Cerebellar cortex (tissue), 1 donor: Measurements from ENCODE around the gene CYB561D2.
"Not testable (repeated sequence)": the region's sequence is repeated elsewhere in the genome, so short reads cannot be mapped to it uniquely, and the experiment has no call there.

Source experiments
- DNase-seq: peaks from one replicate; pipeline ENCODE4 v3.0.0-alpha.2; 2015; ENCODE audit warnings: low spot score

Gene CYB561D2, protein sequence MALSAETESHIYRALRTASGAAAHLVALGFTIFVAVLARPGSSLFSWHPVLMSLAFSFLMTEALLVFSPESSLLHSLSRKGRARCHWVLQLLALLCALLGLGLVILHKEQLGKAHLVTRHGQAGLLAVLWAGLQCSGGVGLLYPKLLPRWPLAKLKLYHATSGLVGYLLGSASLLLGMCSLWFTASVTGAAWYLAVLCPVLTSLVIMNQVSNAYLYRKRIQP

DNA sequence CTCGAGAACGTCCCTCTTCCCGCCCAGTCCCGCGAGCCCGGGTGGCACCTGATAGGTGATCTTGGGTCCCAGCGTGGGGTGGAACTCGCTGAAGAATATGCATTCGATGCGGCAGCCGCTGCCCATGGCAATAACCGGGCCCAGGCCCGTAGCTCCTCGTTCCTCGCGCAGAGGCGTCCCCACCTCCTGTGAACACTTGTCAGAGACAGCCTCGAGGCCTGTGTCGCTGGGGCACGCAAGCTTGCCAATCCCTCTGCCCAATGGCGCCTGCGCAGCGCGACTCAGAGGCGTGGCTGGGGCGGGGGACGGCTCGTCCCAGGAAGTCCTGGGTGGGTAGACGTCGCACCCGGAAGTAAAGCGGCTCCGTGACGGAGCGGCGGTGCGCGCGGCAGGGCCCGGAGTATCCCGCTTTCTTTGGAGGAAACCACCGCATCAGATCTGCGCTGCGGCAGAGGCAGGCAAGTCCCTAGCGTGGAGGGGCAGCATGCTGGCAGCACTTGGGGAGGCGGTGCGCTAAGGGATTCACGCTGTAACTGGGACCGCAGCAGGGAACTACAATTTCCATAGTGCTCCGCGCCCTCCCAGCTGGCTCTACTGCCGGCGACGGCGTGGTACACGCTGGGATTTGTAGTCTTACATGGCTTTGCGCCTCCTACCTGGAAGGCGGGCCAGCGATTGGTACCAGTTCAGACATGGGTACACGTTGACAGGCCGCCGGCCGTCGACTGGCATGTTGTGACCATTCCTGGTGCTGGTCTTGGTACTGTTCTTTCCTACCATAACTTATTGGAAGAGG is at the start of gene CYB561D2, which contains the start of gene NPRL2:
TSS of gene CYB561D2 (plus strand) at position 336 of the 796 bp plus-strand sequence. CDS start 572 bp downstream, outside the sequence.
TSS of gene NPRL2 (minus strand) at position 249 of the 796 bp plus-strand sequence. CDS start at position 126, 123 bp downstream.
- DNase-seq, result peak; percentile 96

DNA sequence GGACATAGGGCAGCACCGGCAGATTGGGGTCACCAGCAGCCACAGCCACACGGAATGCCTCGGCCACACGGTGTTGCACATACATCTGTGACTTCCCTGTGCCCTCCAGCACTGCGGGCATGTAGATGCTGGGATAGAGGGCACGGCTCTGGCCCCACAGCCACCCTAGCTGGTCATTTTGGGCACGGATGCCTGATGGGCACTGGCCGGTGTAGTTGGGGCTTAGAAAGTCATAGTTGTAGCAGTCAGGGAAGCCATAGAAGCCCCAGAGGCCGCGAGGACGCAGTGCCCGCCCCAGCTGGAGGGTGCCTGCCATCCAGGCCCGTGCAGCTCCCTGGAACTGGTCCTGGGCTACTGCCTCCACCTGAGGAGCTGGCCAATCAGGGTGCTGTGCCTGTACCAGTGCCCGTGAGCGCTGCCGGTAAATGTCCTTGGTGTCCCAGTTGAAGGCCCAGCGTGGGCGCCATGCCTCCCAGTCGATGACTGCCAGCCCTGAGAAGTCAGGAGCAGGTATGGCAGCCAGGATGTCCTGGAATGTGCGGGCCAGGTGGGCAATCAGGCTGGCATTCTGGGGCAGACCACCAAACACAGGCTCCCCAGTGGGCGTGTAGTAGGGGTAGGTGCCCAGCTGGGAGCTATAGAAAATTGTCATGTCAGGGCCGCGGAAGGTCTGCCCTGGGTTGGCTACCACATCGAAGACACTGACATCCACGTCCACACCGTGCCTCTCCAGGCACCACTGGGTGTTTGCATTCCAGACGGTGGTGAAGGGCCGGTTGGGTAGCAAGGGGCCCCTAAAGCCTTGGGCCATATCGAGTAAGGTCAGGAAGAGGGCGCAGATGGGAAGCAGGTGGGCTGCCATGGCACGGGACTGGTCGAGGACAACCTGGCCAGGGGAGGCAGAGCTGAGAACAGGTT is 48.3 kb upstream of the CYB561D2 start:
- no peak for DNase-seq

DNA sequence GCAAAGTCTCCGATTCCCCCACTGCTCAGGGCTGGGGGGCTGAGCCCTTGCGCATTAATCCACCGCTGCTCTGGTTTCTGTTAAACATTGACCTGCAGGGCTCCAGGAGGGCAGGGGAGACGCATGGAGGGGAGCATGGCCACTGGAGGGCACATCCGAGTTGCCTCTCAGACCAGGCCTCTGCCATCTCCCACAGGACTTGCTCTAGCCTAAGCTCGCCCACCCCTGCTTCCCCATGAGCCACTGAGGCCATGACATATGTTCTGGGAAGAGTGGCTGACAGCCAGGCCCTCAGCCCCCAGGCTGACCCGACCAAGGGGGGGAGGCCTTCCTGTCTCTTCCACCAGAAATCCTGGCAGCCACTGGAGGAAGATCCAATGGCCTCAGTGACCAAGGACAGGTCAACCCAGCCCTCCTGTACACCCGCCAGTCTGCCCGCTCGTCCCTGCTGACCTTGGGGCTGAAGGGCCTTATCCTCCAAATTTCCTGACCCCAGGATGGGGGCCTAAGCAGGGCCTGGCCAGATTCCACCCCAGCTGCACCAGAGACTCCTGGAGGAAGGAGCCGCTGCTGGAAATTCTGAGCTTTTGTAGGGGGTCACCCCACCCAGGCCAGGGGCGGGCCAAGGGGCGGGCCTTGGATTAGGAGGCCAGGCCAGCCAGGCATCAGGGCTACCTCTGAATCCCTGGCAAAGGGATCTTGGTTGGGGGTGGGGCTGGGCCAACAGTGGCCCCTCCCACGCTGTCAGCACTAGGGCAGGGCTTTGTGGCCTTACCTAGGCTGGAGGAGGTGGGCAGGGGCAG is 47.4 kb upstream of the CYB561D2 start, which contains the start of gene HYAL1:
TSS of gene HYAL1 (minus strand) at position 562 of the 803 bp plus-strand sequence. CDS start 618 bp downstream, outside the sequence.
- DNase-seq, result peak; percentile 66

DNA sequence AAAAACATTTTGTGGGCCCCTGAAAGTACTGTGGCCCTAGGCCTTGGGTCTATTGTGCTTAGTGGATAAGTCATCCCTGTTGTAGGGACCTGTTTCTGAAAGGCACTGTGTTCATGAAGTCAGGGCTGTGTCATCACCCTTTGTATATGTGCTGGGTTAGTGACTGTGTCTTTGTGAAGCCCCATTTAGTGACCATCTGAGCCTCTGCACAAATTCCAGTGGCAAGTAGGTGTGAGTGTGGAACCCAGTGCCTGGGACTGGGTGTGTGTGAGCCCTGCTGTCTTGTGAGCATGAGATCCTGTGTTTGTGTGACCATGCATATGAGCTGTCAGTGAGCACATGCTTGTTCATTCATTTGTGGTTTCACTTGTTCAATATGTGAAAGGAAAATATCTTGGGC is 46.1 kb upstream of the CYB561D2 start:
- DNase-seq, result no peak

DNA sequence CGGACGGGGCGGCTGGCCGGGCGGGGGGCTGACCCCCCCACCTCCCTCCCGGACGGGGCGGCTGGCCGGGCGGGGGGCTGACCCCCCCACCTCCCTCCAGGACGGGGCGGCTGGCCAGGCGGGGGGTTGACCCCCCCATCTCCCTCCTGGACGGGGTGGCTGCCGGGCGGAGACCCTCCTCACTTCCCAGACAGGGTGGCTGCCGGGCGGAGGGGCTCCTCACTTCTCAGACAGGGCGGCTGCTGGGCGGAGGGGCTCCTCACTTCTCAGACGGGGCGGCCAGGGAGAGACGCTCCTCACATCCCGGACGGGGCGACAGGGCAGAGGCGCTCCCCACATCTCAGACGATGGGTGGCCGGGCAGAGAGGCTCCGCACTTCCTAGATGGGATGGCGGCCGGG is 38.6 kb upstream of the CYB561D2 start:
- DNase-seq, result not testable (repeated sequence)

DNA sequence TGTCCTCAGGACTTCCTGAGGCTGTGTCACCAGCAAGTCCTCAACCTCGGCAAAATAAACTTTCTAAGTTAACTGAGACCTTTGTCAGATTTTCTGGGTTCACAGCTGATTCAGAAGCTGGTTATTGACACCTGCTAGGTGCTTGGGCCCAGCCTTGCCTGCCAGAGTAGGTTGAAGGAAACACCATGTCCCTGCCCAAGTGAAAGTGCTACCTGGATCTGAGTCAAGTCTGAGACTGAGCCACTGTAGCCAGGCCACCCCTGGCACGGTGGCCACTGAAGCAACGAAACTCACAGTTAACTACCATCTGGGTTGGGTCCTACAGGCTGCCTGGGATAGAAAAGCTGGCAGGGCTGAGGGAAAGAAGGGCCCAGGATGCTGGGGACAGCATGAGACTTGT is 36.3 kb upstream of the CYB561D2 start:
- DNase-seq, result no peak

DNA sequence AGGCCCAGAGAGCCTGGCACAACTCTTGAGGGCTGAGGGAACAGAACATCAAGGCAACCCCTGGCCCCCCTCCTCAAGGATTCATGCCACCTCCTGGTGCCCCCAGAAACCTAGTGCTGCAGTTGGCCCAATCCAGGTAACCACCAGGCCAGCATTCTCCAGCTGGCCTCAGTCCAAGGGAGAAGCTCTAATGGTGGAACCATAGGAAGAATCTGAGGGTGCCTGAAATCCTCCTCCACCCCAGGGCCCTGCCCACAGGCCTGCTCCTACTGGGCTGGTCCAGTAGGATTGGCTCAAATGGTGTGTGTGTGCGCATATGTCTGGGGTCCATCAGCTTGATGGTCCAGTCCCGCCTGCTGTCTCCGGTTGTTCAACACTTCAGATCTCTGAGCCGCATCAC is 35.8 kb upstream of the CYB561D2 start:
- DNase-seq, result no peak

DNA sequence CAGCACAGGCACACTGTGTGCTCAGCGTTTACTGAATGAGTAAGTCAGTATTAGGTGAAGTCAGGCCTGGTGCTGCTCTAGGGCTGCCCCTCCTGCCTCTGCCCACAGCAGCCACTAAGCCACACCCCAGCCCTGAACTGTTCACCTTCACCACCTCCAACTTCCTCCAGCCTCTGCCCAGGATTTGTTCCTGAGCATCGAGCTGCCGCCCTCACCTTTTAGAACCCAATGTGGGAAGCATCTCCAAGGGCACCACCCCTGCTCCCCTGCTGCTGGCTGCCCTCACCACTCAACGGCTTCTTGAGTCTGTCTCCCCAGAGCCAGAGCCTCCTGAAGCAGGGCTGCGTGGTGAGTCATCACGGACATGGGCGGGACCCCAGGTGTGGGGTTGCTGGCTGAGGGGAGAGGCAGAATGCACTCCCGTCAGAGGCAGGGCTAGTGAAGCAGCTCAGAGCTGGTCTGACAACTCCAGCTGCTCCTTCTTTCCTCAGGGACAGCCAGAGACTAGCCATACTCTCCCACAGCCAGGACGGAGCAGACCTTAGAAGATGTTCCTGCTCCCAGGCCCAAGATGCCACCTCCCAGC is 33.9 kb upstream of the CYB561D2 start:
- no peak for DNase-seq

DNA sequence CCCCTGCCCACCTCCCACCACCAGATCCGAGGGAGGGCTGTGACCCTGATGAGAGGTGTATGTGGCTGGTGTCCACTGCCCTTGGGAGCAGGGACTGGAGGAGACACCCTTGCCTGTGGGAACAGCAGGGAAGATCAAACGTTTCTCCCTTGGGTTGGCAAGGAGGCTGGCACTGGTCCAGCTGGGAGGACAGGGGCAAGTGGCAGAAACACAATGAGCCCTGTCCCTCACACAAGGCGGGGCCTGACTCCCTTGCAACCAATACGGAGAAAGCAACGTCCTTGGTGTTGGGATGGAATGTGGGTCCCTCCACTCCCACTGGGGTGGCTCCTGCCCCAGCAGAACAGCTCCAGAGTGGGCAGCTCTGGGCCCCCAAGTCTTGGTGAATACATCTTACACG is 33.4 kb upstream of the CYB561D2 start:
- no peak for DNase-seq

DNA sequence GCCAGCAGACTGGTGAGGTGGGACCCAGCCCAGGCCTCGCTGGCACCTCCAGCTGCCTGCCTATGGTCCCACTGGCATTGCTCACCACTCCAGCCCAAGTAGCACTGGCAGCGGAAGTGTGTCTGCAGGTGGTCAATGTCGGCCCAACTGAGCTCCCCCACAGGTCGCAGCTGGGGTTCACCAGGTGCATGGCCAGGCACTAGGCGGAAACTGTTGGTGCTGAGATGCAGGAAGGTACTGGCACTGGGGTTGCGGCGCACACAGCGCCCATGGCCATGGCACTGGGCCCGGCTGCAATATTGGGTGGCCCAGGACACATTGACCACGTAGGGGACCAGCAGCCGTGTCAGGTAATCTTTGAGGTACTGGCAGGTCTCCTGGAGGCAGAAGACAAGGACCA is 32.5 kb upstream of the CYB561D2 start:
- no peak for DNase-seq

DNA sequence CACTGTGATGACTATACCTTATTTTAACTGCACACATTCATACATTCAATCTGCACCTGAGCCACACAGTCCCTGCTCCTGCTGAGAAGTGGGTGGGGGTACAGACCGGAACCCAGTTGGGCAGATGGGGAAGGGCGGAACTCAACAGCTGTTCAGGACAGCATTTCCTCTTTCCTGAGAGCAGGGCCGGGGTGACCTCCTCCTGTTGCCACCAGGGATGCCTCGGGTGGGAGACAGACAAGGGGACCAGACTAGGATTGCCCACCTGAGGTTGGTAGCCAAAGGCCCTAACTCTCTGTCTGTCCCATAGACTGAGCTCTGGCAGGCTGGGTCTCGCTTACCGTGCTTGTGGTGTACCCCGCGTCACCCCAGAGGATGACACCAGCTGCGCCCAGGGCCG is 32.0 kb upstream of the CYB561D2 start:
- no peak for DNase-seq

DNA sequence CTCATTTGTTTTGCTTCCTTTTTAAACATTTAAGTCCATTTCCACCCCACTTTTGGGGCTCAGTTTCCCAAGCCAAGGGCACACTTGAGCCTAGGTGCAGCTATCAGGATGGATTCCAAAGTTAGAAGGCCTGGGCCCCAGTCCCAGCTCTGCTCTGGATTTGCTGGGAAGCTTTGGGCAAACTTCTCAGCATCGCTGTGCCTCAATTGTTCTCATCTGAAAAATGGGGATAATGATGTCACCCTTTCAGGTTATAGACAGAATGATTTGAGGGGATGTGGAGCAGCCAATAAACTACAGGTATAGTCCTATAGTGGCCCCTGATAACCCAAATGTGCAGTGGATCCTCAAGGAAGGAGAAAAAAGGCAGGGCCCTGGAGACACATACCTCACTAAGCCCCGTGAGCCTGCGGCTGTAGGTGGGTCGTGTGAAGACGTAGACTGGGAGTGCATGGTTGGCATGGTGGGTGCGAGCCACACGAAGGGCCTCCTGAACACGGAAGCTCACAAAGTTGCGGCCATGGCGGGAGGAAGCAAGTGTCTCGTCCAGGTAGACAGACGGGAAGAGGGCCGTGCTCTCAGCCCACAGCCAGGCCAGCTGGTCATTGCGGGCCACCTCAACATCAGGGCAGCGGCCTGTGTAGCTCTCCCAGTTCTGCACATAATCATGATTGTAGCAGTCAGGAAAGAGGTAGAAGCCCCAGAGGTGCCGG is 31.3 kb upstream of the CYB561D2 start:
- no peak for DNase-seq

DNA sequence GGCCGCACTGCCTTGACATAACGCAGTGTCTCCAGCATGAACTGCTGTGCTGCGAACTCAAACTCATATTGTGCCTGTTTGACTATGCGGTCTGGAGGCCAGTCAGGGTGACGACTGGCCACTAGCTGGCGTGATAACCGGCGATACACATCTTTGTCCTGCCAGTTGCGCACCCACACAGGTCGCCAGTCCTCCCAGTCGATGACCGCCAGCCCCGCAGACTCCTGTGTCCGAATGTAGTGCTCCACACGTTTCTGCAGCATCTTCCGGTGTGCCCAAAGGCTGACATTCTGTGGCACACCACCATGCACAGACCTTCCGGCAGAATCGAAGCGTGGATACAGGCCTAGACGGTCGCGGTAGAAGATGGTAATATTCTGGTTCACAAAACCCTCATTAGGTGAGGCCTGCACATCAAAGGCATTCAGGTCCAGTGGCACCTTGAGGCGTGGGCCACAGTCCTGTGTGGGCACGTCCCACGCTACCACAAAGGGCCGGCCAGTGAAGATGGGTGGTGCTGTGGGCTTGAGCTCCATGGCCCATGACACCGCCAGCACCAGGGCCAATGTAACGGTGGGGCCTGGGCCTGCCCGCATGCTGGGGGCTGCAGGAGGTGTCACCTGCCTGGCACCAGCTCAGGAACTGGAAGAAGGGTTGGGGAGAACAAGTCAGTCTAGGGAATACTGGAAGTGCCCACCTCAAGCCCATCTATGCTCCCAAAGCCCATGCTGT is 30.6 kb upstream of the CYB561D2 start:
- DNase-seq, result peak; percentile 34

DNA sequence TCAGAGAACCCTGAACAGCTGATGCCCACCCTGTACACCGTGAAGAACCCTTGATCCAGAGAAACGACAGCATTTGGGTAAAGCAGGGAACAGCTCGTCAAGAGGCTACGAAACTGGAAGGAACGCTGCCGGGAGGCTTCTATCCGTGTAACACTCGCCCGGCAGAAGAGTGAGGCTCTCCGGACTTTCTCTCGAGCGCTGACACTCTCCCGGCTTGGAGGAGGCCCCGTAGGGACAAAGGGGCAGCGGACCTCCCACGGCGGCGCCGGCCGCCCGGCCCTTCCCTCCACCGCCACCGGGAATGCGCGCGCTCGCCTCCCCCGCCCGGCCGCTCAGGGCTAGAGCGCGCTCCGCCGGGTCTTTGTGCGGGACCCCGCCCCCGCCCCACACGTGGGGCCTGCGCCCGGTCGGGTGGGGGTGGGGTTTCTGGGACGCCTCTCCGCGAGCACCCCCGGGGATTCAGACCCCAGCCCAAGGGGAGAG is 29.8 kb upstream of the CYB561D2 start:
- DNase-seq, result peak; percentile 70

DNA sequence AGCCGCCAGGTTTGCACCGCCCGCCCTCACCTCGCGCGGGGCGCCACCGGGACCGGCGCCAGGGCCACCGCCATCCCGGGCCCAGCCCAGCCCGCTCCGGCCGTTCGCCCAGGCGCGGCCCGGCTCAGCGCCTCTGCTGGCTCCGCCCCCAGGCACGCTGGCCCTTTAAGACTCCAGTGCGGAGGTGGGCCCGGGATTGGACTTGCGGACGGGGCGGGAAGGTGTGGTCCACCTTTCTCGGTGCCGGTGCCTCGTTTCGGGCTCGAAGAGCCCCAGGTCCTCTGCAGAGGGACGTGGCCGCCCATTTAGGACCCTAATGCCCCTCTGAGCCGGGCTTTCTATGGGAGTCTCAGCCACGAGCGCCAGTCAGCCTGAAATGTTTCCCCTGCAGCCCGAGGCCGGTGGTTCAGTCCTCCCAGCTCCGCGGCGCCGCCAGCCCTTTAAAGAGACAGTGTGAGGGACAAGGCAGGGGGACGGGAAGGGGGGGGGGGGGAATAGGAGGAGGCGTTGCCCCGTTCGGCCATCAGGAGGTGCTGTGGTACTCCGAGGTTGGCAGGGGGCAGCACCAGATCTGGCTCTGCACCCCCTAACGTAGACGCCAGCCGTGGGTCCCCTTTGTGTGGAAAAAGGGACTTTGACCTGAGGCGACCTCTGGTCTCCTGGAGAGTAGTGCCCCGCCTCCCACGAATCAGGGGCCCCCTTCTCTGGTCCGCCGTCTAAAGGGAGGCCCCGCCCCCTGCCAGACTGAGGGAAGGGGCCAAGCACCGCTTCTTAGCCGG is 29.1 kb upstream of the CYB561D2 start:
- DNase-seq, result peak; percentile 87

DNA sequence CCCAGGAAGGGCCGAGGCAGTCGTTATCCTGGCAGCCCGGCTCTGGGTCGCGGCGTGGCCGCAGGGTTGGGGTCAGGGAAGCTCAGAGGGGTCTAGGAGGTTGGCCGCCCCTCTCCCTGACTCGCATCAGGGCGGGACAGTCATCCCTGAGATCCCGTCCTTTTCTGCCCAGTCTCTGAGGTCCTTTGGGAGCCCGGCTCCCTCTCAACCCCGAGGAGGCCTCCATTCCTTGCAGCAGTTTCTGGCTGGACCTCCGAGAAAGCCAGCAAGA is 28.6 kb upstream of the CYB561D2 start:
- DNase-seq, result no peak

DNA sequence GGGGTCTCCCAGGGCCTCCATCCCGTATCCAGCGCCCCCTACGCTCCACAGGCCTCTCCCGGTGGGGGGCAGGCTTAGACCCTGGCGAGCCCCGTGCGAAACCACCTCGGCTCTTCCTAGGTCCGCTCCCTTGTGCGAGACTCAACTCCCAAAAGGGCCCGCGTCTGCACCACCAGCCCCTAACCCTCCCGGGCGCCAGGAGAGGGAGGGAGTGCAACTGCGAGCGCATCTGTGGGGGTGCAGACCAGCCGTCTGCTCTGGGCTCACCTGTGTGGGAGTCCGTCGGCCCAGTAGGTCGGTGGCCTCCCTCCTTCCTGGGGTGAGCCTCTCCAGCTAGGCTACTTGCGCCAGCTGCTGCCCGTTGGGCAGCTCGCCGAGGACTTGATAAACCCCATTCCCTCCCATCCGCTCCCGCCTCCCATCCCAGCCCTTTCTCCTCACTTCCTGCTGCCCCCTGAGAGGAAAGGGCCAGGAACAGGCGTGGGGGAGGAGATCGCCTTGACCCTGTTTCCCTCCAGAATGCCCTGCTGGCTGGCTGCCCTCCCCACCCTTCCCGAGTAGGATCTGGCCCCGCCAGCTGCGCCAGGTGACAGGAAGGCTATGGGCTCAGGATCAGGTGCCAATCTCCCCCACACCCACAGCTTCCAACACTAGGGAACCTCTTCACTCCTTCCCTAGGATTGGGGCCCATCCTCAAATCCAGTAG is 28.1 kb upstream of the CYB561D2 start, which contains the start of gene HYAL2:
TSS of gene HYAL2 (minus strand) at position 360 of the 706 bp plus-strand sequence. CDS start 2,256 bp downstream, outside the sequence.
- DNase-seq, result no peak

DNA sequence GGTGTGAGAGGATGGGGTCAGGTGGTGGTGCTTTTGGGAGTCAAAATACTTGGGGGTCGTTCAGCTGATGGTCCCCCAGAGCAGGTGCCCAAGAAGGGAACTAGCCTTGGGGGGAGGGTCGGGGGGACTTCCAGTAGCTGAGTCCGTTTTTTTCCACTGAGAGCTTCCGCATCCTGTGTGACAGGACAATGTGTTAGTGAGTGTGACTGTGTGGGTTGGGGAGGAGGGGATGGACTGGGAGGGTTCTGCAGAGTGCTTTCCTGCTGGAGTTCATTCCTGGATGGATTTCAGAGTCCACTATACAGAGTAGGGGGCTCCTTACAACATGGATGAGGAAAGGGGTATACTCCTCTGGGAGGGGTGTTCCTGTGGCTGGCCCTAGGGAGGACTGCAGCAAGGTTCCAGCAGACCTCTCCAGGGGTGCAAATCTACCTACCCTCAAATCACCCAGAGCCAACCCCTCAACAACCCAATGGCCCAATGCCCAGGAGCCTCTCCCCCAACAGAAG is 27.5 kb upstream of the CYB561D2 start:
- DNase-seq, result no peak
